H9 (cell line): Measurements from ENCODE around the gene RAB14. TPM values are rescaled to one million over a fixed set of nuclear protein-coding genes. Genes with fewer than 3 reads are reported as not detected.

Source experiments
- DNase-seq: peaks from one replicate; pipeline ENCODE4 v3.0.0-alpha.2; 2017
- H2AFZ ChIP-seq: one replicate; pipeline ENCODE4 v1.6.1; 2013; ENCODE audit warnings: mild to moderate bottlenecking, low read length, control low read depth, moderate library complexity
- H2AK5ac ChIP-seq: 2 replicates; pipeline ENCODE4 v1.6.1; 2013; ENCODE audit warnings: low read length, control low read depth, mixed read lengths; ENCODE audit not compliant: insufficient read length
- H2BK120ac ChIP-seq: one replicate; pipeline ENCODE4 v1.6.1; 2013; ENCODE audit warnings: low read depth, mild to moderate bottlenecking, low read length, control low read depth, inconsistent platforms; ENCODE audit not compliant: poor library complexity, severe bottlenecking
- H2BK12ac ChIP-seq: 2 replicates; pipeline ENCODE4 v1.6.1; 2013; ENCODE audit warnings: low read length, control low read depth, mixed read lengths, low read depth; ENCODE audit not compliant: insufficient read length
- H2BK15ac ChIP-seq: 2 replicates; pipeline ENCODE4 v1.6.1; 2013; ENCODE audit warnings: low read depth, low read length, control low read depth
- H2BK20ac ChIP-seq: one replicate; pipeline ENCODE4 v1.6.1; 2013; ENCODE audit warnings: low read depth, mild to moderate bottlenecking, low read length, control low read depth, inconsistent platforms; ENCODE audit not compliant: poor library complexity, severe bottlenecking
- H2BK5ac ChIP-seq: 2 replicates; pipeline ENCODE4 v1.6.1; 2013; ENCODE audit warnings: low read length, control low read depth, mixed read lengths; ENCODE audit not compliant: insufficient read length
- H3K14ac ChIP-seq: 2 replicates; pipeline ENCODE4 v1.6.1; 2013; ENCODE audit warnings: low read length, control low read depth; ENCODE audit not compliant: insufficient read depth
- H3K18ac ChIP-seq: 2 replicates; pipeline ENCODE4 v1.6.1; 2013; ENCODE audit warnings: low read depth, mild to moderate bottlenecking, mixed read lengths, low read length, control low read depth; ENCODE audit not compliant: insufficient read length
- H3K23ac ChIP-seq: 2 replicates; pipeline ENCODE4 v1.6.1; 2013; ENCODE audit warnings: low read length, control low read depth, mixed read lengths, low read depth; ENCODE audit not compliant: insufficient read length
- H3K23me2 ChIP-seq: 2 replicates; pipeline ENCODE4 v1.6.1; 2013; ENCODE audit warnings: low read depth, mild to moderate bottlenecking, mixed read lengths, low read length, control low read depth; ENCODE audit not compliant: insufficient read length, poor library complexity, severe bottlenecking
- H3K27ac ChIP-seq: 2 replicates; pipeline ENCODE4 v1.5.1; 2013; ENCODE audit warnings: low read length, control low read depth, mixed read lengths, low read depth; ENCODE audit not compliant: insufficient read length
- H3K27me3 ChIP-seq: 2 replicates; pipeline ENCODE4 v1.6.1; 2013; ENCODE audit warnings: low read length, control low read depth, inconsistent platforms; ENCODE audit not compliant: insufficient read depth
- H3K4ac ChIP-seq: 2 replicates; pipeline ENCODE4 v1.6.1; 2013; ENCODE audit warnings: low read depth, mild to moderate bottlenecking, control low read depth, inconsistent platforms, low read length, moderate library complexity
- H3K4me1 ChIP-seq: 2 replicates; pipeline ENCODE4 v1.6.1; 2013; ENCODE audit warnings: low read length, control low read depth, inconsistent platforms; ENCODE audit not compliant: insufficient read depth
- H3K4me2 ChIP-seq: 2 replicates; pipeline ENCODE4 v1.6.1; 2013; ENCODE audit warnings: low read length, control low read depth, mixed read lengths; ENCODE audit not compliant: insufficient read length, insufficient read depth
- H3K56ac ChIP-seq: 2 replicates; pipeline ENCODE4 v1.6.1; 2013; ENCODE audit warnings: low read depth, mild to moderate bottlenecking, mixed read lengths, low read length, control low read depth; ENCODE audit not compliant: insufficient read length
- H3K79me1 ChIP-seq: 2 replicates; pipeline ENCODE4 v1.6.1; 2013; ENCODE audit warnings: low read depth, mild to moderate bottlenecking, moderate library complexity, low read length, control low read depth, inconsistent platforms; ENCODE audit not compliant: insufficient read depth, poor library complexity, severe bottlenecking
- H3K79me2 ChIP-seq: 2 replicates; pipeline ENCODE4 v1.6.1; 2013; ENCODE audit warnings: low read length, control low read depth, inconsistent platforms; ENCODE audit not compliant: insufficient read depth
- H3K9ac ChIP-seq: 2 replicates; pipeline ENCODE4 v1.6.1; 2013; ENCODE audit warnings: low read length, control low read depth, mixed read lengths; ENCODE audit not compliant: insufficient read length; ENCODE audit errors: extremely low read depth
- H3K9me3 ChIP-seq: one replicate; pipeline ENCODE4 v1.6.1; 2013; ENCODE audit warnings: low read depth, low read length, inconsistent platforms; ENCODE audit not compliant: control insufficient read depth
- H3T11ph ChIP-seq: one replicate; pipeline ENCODE4 v1.6.1; 2013; ENCODE audit warnings: mild to moderate bottlenecking, low read length, control low read depth, inconsistent platforms
- H4K20me1 ChIP-seq: one replicate; pipeline ENCODE4 v1.6.1; 2013; ENCODE audit not compliant: control insufficient read depth, insufficient read length, insufficient read depth
- H4K5ac ChIP-seq: 2 replicates; pipeline ENCODE4 v1.6.1; 2013; ENCODE audit warnings: low read depth, mild to moderate bottlenecking, mixed read lengths, low read length, control low read depth; ENCODE audit not compliant: insufficient read length
- H4K8ac ChIP-seq: replicated peaks from 2 replicates; pipeline ENCODE4 v1.6.1; 2013; ENCODE audit warnings: low read length, control low read depth, mixed read lengths, low read depth; ENCODE audit not compliant: insufficient read length
- H4K91ac ChIP-seq: 2 replicates; pipeline ENCODE4 v1.6.1; 2013; ENCODE audit warnings: low read depth, mild to moderate bottlenecking, moderate library complexity, mixed read lengths, low read length, control low read depth; ENCODE audit not compliant: insufficient read length
- H3K27ac Mint-ChIP-seq, 3 experiments: 2 replicates in 2 of 3; 3 replicates in 1 of 3; pipeline ENCODE4 v1.8.0; 2020 to 2021; ENCODE audit warnings: mixed read lengths in 3 of 3, mild to moderate bottlenecking in 1 of 3, moderate library complexity in 1 of 3
- H3K27me3 Mint-ChIP-seq: 2 replicates; pipeline ENCODE4 v1.8.0; 2021; ENCODE audit warnings: low read depth, mild to moderate bottlenecking, moderate library complexity, mixed read lengths
- H3K36me3 Mint-ChIP-seq, 3 experiments: 2 replicates in 2 of 3; 3 replicates in 1 of 3; pipeline ENCODE4 v1.8.0; 2020 to 2021; ENCODE audit warnings: low read depth in 3 of 3, mixed read lengths in 3 of 3; ENCODE audit not compliant: insufficient read depth in 1 of 3
- H3K4me1 Mint-ChIP-seq, 2 experiments: 2 replicates each; pipeline ENCODE4 v1.8.0; 2020; ENCODE audit warnings: mixed read lengths in 2 of 2
- H3K4me3 Mint-ChIP-seq, 2 experiments: 2 replicates in 1 of 2; 3 replicates in 1 of 2; pipeline ENCODE4 v1.8.0; 2020 to 2021; ENCODE audit warnings: mild to moderate bottlenecking in 2 of 2, mixed read lengths in 2 of 2, moderate library complexity in 1 of 2
- H3K9me3 Mint-ChIP-seq, 2 experiments: 2 replicates in 1 of 2; 3 replicates in 1 of 2; pipeline ENCODE4 v1.8.0; 2020; ENCODE audit warnings: mild to moderate bottlenecking in 2 of 2, mixed read lengths in 2 of 2, moderate library complexity in 1 of 2
- WGBS: extraction: QIAGEN DNeasy Blood & Tissue Kit; methylation state at CpG from one replicate; pipeline ENCODE4 v1.1.7; 2013; ENCODE audit warnings: missing lambda C conversion rate, low lambda C conversion rate, mixed read lengths; ENCODE audit not compliant: insufficient read length; ENCODE audit errors: extremely low coverage; 5-methylcytosine and 5-hydroxymethylcytosine counted together
- total RNA-seq: library from RNA; stranded (reverse); gene quantifications from 2 replicates; pipeline ENCODE4 v1.2.1, GENCODE V29; 2021
- TF ChIP-seq, protein P1 (sequence below): fragments of 200-600 bp; sonication (generic); conservative IDR thresholded peaks from 3 replicates; pipeline ENCODE4 v1.8.0; 2021; ENCODE audit warnings: antibody characterized with exemption, mild to moderate bottlenecking

Gene RAB14
- total RNA-seq, 1 experiment from 2014 or later, result 33.6 TPM

DNA sequence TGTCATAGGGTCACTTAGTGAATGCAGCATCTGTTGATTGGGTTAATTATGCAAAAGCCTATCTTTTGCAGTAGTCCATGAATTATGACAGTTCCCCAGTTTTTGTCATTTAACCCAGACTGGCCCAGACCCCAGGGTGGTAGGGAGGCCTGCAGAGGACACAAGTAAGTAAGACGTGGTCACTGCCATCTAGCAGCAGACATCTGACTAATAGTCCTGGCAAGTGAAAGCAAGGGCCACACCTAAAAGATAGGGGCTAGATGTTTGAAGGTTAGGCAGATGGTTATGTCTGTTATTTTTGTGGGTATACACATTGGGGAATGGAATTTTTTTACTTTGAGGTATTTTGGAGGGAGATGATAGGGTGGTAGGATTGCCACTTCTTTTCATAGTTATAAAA, 48.0 kb downstream of the RAB14 start:
- no peak overlapping the region for H4K91ac ChIP-seq
- no peaks in the 10 kb centered on the region for H3K27me3 Mint-ChIP-seq
- H3K23me2 ChIP-seq, result no peaks in the 10 kb centered on the region
- no peak overlapping the region for H2AFZ ChIP-seq
- no peak overlapping the region for H3K27ac ChIP-seq
- H2AK5ac ChIP-seq, result no peak overlapping the region
- H4K5ac ChIP-seq, result no peak overlapping the region
- no peaks in the 10 kb centered on the region; the same call in 1 of the 2 replicates for H3K4me1 ChIP-seq
- no peak overlapping the region for H3K27ac Mint-ChIP-seq
- no peak overlapping the region for H3K56ac ChIP-seq
- H3K9me3 ChIP-seq, result no peaks in the 10 kb centered on the region
- H2BK5ac ChIP-seq, result no peak overlapping the region
- H3K9me3 Mint-ChIP-seq, result no peaks in the 10 kb centered on the region
- no peak overlapping the region for H2BK12ac ChIP-seq
- H3K4me1 Mint-ChIP-seq, result peaks cover 7 to 9% of the 10 kb centered on the region in 2 experiments; a peak in 3 of 4 replicates
- no peak overlapping the region for H3K4me2 ChIP-seq
- no peak overlapping the region for H3T11ph ChIP-seq
- H2BK120ac ChIP-seq, result no peak overlapping the region
- peaks cover 0 to 36% (median 20%) of the 10 kb centered on the region in 3 experiments; a peak in 5 of 7 replicates for H3K36me3 Mint-ChIP-seq
- no peaks in the 10 kb centered on the region for H3K79me1 ChIP-seq
- no peak overlapping the region for H4K8ac ChIP-seq
- WGBS, result no CpG with 5 or more reads among the region's 1 CpG
- H3K23ac ChIP-seq, result no peak overlapping the region
- no peaks in the 10 kb centered on the region for H3K79me2 ChIP-seq
- no peaks in the 10 kb centered on the region for H3K27me3 ChIP-seq
- DNase-seq, result no peak
- no peak overlapping the region for H3K18ac ChIP-seq
- TF ChIP-seq, protein P1, sequence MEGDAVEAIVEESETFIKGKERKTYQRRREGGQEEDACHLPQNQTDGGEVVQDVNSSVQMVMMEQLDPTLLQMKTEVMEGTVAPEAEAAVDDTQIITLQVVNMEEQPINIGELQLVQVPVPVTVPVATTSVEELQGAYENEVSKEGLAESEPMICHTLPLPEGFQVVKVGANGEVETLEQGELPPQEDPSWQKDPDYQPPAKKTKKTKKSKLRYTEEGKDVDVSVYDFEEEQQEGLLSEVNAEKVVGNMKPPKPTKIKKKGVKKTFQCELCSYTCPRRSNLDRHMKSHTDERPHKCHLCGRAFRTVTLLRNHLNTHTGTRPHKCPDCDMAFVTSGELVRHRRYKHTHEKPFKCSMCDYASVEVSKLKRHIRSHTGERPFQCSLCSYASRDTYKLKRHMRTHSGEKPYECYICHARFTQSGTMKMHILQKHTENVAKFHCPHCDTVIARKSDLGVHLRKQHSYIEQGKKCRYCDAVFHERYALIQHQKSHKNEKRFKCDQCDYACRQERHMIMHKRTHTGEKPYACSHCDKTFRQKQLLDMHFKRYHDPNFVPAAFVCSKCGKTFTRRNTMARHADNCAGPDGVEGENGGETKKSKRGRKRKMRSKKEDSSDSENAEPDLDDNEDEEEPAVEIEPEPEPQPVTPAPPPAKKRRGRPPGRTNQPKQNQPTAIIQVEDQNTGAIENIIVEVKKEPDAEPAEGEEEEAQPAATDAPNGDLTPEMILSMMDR, result no peak
- no peaks in the 10 kb centered on the region for H4K20me1 ChIP-seq
- no peak overlapping the region for H3K4me3 Mint-ChIP-seq
- no peak overlapping the region for H2BK15ac ChIP-seq
- no peak overlapping the region for H3K9ac ChIP-seq
- no peak overlapping the region for H2BK20ac ChIP-seq
- no peak overlapping the region for H3K14ac ChIP-seq
- H3K4ac ChIP-seq, result no peak overlapping the region
